Loucy (cell line): ENCODE results near the gene EFCAB13.
A peak's percentile ranks its signal among the peaks of the same experiment; 100 is the strongest.

Experiments used
- H2AFZ ChIP-seq: fragments of 200-600 bp; sonication (generic); 2 replicates; pipeline ENCODE4 v1.6.0; 2016; ENCODE audit warnings: antibody characterized with exemption, mild to moderate bottlenecking, low read length, moderate library complexity
- H3F3A ChIP-seq: fragments of 200-600 bp; 2 replicates; pipeline ENCODE4 v1.6.0; 2016; ENCODE audit warnings: antibody characterized with exemption, low read depth, mild to moderate bottlenecking
- H3K27me3 ChIP-seq: fragments of 200-600 bp; sonication (generic); 2 replicates; pipeline ENCODE4 v1.6.1; 2014; ENCODE audit warnings: low read length, mild to moderate bottlenecking; ENCODE audit not compliant: insufficient read depth, poor library complexity, severe bottlenecking
- H3K36me3 ChIP-seq: fragments of 200-600 bp; sonication (generic); 2 replicates; pipeline ENCODE4 v1.6.1; 2016; ENCODE audit warnings: low read length; ENCODE audit not compliant: insufficient read depth
- H3K4me1 ChIP-seq: fragments of 200-600 bp; sonication (generic); 2 replicates; pipeline ENCODE4 v1.5.1; 2014; ENCODE audit warnings: low read length, mild to moderate bottlenecking; ENCODE audit not compliant: insufficient read depth, poor library complexity, severe bottlenecking
- H3K4me2 ChIP-seq: fragments of 200-600 bp; sonication (generic); 2 replicates; pipeline ENCODE4 v1.6.0; 2014; ENCODE audit warnings: antibody characterized with exemption, low read length, low read depth, mild to moderate bottlenecking; ENCODE audit not compliant: poor library complexity, severe bottlenecking
- H3K4me3 ChIP-seq: fragments of 200-600 bp; sonication (generic); 2 replicates; pipeline ENCODE4 v1.5.1; 2014; ENCODE audit warnings: low read length, mild to moderate bottlenecking, mixed read lengths; ENCODE audit not compliant: poor library complexity, severe bottlenecking
- H3K79me2 ChIP-seq: fragments of 200-600 bp; sonication (generic); 2 replicates; pipeline ENCODE4 v1.6.1; 2014; ENCODE audit warnings: low read length; ENCODE audit not compliant: insufficient read depth
- H3K9ac ChIP-seq: fragments of 200-600 bp; sonication (generic); 2 replicates; pipeline ENCODE4 v1.6.0; 2014; ENCODE audit warnings: mild to moderate bottlenecking, low read depth, low read length, moderate library complexity; ENCODE audit not compliant: poor library complexity, severe bottlenecking
- H3K9me2 ChIP-seq: fragments of 200-600 bp; sonication (generic); replicated peaks from 2 replicates; pipeline ENCODE4 v1.6.1; 2016; ENCODE audit warnings: low read depth, low read length, mixed read lengths
- H3K9me3 ChIP-seq: fragments of 200-600 bp; sonication (generic); 2 replicates; pipeline ENCODE4 v1.6.1; 2014; ENCODE audit warnings: mild to moderate bottlenecking, antibody characterized with exemption, low read length, low read depth; ENCODE audit not compliant: insufficient read depth
- H4K20me1 ChIP-seq: fragments of 200-600 bp; sonication (generic); 2 replicates; pipeline ENCODE4 v1.6.0; 2014; ENCODE audit warnings: antibody characterized with exemption, low read length, mild to moderate bottlenecking; ENCODE audit not compliant: insufficient read depth, poor library complexity, severe bottlenecking
- EZH2phosphoT487 ChIP-seq: fragments of 200-600 bp; IDR thresholded peaks from 2 replicates; pipeline ENCODE4 v1.6.1; 2018; ENCODE audit warnings: antibody characterized with exemption, mild to moderate bottlenecking, moderate library complexity, borderline replicate concordance
- TF ChIP-seq, protein P1 (sequence below): fragments of 200-600 bp; sonication (generic); conservative IDR thresholded peaks from 2 replicates; pipeline ENCODE4 v1.5.1; 2014; ENCODE audit warnings: mild to moderate bottlenecking, antibody characterized with exemption, low read length

Gene EFCAB13, protein sequence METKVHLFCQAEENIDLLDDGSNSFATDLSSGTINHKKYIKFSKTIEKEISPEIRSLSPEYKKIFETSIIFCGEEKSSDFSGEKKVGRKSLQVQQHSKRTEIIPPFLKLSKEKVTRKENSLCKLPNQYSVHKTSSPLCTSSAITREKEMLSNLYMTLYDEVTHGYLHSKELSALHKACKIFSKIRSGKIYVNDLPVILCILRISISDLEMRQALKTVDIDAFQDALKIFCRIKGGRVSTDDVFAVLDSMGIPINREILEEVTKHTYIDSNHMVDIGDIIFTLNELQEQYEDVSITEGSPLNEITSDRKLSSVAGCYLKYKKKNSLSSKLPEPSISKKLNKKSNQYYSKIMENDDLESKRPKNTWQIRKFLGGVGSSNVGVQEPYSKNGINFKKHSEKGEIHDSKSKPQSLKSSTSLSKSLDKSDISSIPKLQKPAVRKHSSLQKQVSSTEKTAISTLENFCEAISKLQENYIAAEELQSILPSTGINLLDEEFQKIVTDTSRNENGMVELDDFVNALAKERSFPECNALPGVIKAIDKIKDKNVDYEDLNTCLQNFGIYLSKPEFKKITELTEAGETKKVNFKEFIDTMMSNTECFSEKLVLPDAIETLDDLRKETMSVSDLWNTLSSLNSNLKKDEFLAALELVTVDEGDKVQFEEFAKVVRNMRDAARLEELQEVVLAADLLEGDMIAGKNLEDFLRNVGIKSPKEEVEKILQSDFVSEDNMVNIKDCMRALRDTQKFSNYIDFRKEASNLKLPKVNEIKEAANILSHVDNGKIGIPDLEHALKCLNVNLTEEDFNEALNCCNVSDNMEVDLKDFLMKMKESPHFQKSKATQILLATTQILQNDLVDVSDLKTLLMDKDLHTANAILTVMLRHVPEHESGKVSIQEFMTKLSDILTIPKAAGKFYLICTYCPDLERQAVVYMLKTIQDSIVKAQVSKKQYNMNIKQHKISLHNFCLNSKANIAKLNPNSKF

DNA sequence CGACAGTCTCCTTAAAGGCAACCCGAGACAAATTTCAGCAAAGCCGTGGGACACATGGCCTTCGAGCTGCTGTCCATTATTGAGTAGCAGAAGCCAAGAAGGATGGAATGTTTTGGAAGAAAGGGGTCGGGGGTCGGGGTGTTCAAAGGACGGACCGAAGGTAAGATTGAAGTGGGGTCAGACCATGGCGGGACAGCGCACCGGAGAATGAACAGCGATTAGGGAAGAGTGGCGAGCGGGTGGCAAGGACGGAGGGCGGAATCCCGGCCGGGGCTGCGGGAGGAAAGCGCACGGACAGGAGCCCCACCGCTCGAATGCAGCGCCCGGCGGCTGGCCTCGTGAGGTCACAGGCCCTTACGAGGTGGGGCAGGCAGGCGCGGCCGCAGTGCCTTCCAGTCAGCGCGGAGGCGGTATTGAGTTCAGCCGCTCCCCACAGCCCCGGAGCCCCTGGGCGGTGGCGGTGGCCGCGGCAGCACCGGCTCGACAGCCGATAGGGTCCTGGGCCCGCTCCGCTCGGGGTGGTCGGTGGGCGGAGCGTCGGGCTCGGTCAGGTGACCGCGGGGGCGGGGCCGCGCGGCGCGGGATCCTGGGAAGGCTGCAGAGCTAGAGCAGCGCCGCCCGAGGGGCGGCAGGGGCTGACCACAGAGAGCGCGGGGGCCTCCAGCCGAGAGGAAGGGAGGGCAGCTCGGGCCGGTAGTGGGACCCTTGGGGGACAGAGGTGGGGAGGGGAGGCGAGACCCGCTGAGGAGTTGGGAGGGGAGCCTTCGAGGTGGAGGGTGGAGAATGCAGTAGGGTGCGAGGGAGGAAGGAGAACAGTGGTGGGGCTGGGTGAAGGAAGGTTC lies at the start of gene EFCAB13:
EFCAB13 (plus strand) TSS at position 574 of the 842 bp plus-strand sequence. CDS start 4,399 bp downstream, outside the sequence.
- H4K20me1 ChIP-seq, result no peaks in the 10 kb centered on the region
- no peaks in the 10 kb centered on the region for H3K27me3 ChIP-seq
- no peak for TF ChIP-seq EZH2phosphoT487
- TF ChIP-seq, protein P1, sequence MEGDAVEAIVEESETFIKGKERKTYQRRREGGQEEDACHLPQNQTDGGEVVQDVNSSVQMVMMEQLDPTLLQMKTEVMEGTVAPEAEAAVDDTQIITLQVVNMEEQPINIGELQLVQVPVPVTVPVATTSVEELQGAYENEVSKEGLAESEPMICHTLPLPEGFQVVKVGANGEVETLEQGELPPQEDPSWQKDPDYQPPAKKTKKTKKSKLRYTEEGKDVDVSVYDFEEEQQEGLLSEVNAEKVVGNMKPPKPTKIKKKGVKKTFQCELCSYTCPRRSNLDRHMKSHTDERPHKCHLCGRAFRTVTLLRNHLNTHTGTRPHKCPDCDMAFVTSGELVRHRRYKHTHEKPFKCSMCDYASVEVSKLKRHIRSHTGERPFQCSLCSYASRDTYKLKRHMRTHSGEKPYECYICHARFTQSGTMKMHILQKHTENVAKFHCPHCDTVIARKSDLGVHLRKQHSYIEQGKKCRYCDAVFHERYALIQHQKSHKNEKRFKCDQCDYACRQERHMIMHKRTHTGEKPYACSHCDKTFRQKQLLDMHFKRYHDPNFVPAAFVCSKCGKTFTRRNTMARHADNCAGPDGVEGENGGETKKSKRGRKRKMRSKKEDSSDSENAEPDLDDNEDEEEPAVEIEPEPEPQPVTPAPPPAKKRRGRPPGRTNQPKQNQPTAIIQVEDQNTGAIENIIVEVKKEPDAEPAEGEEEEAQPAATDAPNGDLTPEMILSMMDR, result no peak
- H3K9me2 ChIP-seq, result no peaks in the 10 kb centered on the region
- H3K79me2 ChIP-seq, result no peaks in the 10 kb centered on the region
- H3K4me2 ChIP-seq, result peak within 1 kb of the TSS; percentile 87
- H3K4me3 ChIP-seq, result peak within 1 kb of the TSS; percentile 75
- H3K36me3 ChIP-seq, result no peaks in the 10 kb centered on the region
- H3K9ac ChIP-seq, result peak within 1 kb of the TSS; percentile 59
- peak within 1 kb of the TSS; percentile 97 for H2AFZ ChIP-seq
- no peaks in the 10 kb centered on the region for H3K9me3 ChIP-seq
- H3F3A ChIP-seq, result peaks cover 4% of the 10 kb centered on the region; the same call in 1 of the 2 replicates
- H3K4me1 ChIP-seq, result peaks cover 11% of the 10 kb centered on the region

DNA sequence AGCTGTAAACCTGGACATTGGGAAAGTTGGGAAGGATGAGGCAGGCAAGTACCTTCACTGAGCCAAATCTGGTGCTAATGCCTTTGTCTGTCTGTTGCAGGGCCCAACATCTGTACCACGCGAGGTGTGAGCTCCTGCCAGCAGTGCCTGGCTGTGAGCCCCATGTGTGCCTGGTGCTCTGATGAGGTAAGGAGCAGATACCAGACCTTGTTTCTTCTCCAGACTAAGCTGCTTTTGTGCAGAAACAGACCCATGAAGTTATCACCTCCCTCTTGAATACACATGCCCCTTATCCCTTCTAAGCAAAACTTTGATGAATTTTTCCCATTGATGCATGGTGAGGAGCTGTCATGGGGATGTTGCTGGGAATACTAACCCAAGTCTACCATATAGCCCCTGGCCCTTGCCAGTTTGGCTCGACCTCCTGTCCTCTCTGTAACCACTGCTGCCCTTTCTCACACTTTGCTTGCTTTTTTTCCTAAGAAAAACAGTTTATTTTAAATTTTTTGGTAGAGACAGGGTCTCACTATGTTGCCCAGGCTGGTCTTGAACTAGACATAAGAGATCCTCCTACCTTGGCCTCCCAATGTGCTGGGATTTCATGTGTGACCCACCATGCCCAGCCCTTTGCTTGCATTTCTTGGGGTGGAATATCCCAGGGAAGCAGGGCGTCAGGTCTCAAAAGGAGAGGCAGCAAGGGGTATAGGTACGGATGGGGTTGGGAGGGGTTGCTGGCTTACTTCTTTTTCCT lies 49.3 kb upstream of the EFCAB13 start:
- Histone ChIP-seq H4K20me1 (no peaks in the 10 kb centered on the region), H2AFZ (no peak overlapping the region), H3K36me3 (no peaks in the 10 kb centered on the region), H3K79me2 (no peaks in the 10 kb centered on the region), H3K4me1 (no peaks in the 10 kb centered on the region), H3K9me3 (no peaks in the 10 kb centered on the region), H3K9ac (no peak overlapping the region), H3K4me2 (no peak overlapping the region), H3K9me2 (no peaks in the 10 kb centered on the region), H3K4me3 (no peak overlapping the region), H3F3A (no peaks in the 10 kb centered on the region), H3K27me3 (no peaks in the 10 kb centered on the region)
- TF ChIP-seq, protein P1, result no peak
- TF ChIP-seq EZH2phosphoT487, result no peak
